ENCODE results near the gene HNRNPA3. TPM values are rescaled to one million over a fixed set of nuclear protein-coding genes. Genes with fewer than 3 reads are reported as not detected.

Gene HNRNPA3
- total and polyA plus RNA-seq, 2 of the 13 experiments (the other 11 are each of a cell fraction or from before 2014, with no cell fraction given): 73.3 to 97.7 TPM

- TF ChIP-seq ZNF44 (CRISPR knock-in tag; IDR thresholded peaks at IDR 0.05): no peak
- peak; percentile 82 for TF ChIP-seq SNAPC2 (CRISPR knock-in tag; IDR thresholded peaks at IDR 0.05)
- TF ChIP-seq ZNF788 (CRISPR knock-in tag; IDR thresholded peaks at IDR 0.05; ENCODE audit: borderline replicate concordance): peak; percentile 88; the same call in 1 of the 2 replicates
- no peak for TF ChIP-seq SRSF4 (IDR thresholded peaks at IDR 0.05; ENCODE audit: low read depth, low read length, poor library complexity, severe bottlenecking)
- peak; percentile 100 for TF ChIP-seq SALL1 (CRISPR knock-in tag; IDR thresholded peaks at IDR 0.05)
- TF ChIP-seq ZNF567 (CRISPR knock-in tag; IDR thresholded peaks at IDR 0.05; ENCODE audit: borderline replicate concordance): 0 out of 2 replicates have a peak, but pooled peaks have one; percentile 67
- TF ChIP-seq, protein P1, sequence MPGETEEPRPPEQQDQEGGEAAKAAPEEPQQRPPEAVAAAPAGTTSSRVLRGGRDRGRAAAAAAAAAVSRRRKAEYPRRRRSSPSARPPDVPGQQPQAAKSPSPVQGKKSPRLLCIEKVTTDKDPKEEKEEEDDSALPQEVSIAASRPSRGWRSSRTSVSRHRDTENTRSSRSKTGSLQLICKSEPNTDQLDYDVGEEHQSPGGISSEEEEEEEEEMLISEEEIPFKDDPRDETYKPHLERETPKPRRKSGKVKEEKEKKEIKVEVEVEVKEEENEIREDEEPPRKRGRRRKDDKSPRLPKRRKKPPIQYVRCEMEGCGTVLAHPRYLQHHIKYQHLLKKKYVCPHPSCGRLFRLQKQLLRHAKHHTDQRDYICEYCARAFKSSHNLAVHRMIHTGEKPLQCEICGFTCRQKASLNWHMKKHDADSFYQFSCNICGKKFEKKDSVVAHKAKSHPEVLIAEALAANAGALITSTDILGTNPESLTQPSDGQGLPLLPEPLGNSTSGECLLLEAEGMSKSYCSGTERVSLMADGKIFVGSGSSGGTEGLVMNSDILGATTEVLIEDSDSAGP (CRISPR knock-in tag; IDR thresholded peaks at IDR 0.05; ENCODE audit: borderline replicate concordance): peak; percentile 75
- peak; percentile 68 for TF ChIP-seq KDM2A (CRISPR knock-in tag; IDR thresholded peaks at IDR 0.05; ENCODE audit: borderline replicate concordance, low read depth)
- TF ChIP-seq, protein P2, sequence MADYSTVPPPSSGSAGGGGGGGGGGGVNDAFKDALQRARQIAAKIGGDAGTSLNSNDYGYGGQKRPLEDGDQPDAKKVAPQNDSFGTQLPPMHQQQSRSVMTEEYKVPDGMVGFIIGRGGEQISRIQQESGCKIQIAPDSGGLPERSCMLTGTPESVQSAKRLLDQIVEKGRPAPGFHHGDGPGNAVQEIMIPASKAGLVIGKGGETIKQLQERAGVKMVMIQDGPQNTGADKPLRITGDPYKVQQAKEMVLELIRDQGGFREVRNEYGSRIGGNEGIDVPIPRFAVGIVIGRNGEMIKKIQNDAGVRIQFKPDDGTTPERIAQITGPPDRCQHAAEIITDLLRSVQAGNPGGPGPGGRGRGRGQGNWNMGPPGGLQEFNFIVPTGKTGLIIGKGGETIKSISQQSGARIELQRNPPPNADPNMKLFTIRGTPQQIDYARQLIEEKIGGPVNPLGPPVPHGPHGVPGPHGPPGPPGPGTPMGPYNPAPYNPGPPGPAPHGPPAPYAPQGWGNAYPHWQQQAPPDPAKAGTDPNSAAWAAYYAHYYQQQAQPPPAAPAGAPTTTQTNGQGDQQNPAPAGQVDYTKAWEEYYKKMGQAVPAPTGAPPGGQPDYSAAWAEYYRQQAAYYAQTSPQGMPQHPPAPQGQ (CRISPR knock-in tag; IDR thresholded peaks at IDR 0.05; ENCODE audit: borderline replicate concordance): no peak
- peak; percentile 76 for TF ChIP-seq HIC2 (CRISPR knock-in tag; IDR thresholded peaks at IDR 0.05; ENCODE audit: low read depth)
- TF ChIP-seq NFE2 (CRISPR knock-in tag; IDR thresholded peaks at IDR 0.05): no peak
- peak; percentile 69 for TF ChIP-seq NFKBIZ (CRISPR knock-in tag; IDR thresholded peaks at IDR 0.05)
- peak; percentile 96 for TF ChIP-seq TEAD3 (CRISPR knock-in tag; optimal IDR thresholded peaks at IDR 0.05; ENCODE audit: borderline replicate concordance)
- no peak for TF ChIP-seq RBM39 (IDR thresholded peaks at IDR 0.05; ENCODE audit: low read depth, low read length, poor library complexity, severe bottlenecking)
- TF ChIP-seq SETDB1 (CRISPR knock-in tag; IDR thresholded peaks at IDR 0.05; ENCODE audit: borderline replicate concordance): no peak
- no peak; the same call in 1 of the 2 replicates for TF ChIP-seq IRX3 (CRISPR knock-in tag; IDR thresholded peaks at IDR 0.05; ENCODE audit: borderline replicate concordance, low read depth)
- TF ChIP-seq, protein P3, sequence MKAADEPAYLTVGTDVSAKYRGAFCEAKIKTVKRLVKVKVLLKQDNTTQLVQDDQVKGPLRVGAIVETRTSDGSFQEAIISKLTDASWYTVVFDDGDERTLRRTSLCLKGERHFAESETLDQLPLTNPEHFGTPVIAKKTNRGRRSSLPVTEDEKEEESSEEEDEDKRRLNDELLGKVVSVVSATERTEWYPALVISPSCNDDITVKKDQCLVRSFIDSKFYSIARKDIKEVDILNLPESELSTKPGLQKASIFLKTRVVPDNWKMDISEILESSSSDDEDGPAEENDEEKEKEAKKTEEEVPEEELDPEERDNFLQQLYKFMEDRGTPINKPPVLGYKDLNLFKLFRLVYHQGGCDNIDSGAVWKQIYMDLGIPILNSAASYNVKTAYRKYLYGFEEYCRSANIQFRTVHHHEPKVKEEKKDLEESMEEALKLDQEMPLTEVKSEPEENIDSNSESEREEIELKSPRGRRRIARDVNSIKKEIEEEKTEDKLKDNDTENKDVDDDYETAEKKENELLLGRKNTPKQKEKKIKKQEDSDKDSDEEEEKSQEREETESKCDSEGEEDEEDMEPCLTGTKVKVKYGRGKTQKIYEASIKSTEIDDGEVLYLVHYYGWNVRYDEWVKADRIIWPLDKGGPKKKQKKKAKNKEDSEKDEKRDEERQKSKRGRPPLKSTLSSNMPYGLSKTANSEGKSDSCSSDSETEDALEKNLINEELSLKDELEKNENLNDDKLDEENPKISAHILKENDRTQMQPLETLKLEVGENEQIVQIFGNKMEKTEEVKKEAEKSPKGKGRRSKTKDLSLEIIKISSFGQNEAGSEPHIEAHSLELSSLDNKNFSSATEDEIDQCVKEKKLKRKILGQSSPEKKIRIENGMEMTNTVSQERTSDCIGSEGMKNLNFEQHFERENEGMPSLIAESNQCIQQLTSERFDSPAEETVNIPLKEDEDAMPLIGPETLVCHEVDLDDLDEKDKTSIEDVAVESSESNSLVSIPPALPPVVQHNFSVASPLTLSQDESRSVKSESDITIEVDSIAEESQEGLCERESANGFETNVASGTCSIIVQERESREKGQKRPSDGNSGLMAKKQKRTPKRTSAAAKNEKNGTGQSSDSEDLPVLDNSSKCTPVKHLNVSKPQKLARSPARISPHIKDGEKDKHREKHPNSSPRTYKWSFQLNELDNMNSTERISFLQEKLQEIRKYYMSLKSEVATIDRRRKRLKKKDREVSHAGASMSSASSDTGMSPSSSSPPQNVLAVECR (CRISPR knock-in tag; IDR thresholded peaks at IDR 0.05; ENCODE audit: borderline replicate concordance): peak; percentile 64; the same call in 1 of the 2 replicates
Measured at GRCh38 chr2:177187631-177188312, 24.8 kb upstream of the HNRNPA3 start (continued).

Data from HepG2 (cell line).